ENCODE data around the gene HNRNPR.

DNA sequence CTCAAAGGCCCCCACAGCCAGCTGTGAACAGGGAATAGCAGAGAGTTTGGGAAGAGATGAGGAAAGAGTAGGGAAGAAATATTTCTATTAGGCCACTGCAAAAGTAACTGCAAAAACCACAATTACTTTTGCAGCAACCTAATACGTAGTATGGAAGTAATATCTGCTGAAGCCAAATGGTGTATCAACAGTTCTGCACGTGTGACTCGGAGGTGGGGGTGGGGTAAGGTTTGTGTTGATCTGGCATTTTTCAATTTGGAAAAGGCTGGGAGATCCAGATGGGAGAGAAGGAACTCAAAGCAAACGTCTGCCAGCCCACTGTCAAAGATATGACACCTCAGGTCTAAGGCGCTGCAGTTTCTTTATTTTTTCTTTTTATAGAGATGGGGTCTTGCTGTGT lies 36.6 kb upstream of the HNRNPR start:
- TF ChIP-seq, protein P1, sequence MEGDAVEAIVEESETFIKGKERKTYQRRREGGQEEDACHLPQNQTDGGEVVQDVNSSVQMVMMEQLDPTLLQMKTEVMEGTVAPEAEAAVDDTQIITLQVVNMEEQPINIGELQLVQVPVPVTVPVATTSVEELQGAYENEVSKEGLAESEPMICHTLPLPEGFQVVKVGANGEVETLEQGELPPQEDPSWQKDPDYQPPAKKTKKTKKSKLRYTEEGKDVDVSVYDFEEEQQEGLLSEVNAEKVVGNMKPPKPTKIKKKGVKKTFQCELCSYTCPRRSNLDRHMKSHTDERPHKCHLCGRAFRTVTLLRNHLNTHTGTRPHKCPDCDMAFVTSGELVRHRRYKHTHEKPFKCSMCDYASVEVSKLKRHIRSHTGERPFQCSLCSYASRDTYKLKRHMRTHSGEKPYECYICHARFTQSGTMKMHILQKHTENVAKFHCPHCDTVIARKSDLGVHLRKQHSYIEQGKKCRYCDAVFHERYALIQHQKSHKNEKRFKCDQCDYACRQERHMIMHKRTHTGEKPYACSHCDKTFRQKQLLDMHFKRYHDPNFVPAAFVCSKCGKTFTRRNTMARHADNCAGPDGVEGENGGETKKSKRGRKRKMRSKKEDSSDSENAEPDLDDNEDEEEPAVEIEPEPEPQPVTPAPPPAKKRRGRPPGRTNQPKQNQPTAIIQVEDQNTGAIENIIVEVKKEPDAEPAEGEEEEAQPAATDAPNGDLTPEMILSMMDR (conservative IDR thresholded peaks at IDR 0.05; ENCODE audit: low read length): no peak
- TF ChIP-seq EZH2phosphoT487 (IDR thresholded peaks at IDR 0.05; ENCODE audit: borderline replicate concordance): no peak

Data from Loucy (cell line).